ENCODE measurements around the gene CRIP1. TPM values are rescaled to one million over a fixed set of nuclear protein-coding genes. Genes with fewer than 3 reads are reported as not detected.

CRIP1 gene
- polyA plus RNA-seq, 1 donor (not counting 4 experiments of a cell fraction or from before 2014, with no cell fraction given), result 1.7 TPM

DNA sequence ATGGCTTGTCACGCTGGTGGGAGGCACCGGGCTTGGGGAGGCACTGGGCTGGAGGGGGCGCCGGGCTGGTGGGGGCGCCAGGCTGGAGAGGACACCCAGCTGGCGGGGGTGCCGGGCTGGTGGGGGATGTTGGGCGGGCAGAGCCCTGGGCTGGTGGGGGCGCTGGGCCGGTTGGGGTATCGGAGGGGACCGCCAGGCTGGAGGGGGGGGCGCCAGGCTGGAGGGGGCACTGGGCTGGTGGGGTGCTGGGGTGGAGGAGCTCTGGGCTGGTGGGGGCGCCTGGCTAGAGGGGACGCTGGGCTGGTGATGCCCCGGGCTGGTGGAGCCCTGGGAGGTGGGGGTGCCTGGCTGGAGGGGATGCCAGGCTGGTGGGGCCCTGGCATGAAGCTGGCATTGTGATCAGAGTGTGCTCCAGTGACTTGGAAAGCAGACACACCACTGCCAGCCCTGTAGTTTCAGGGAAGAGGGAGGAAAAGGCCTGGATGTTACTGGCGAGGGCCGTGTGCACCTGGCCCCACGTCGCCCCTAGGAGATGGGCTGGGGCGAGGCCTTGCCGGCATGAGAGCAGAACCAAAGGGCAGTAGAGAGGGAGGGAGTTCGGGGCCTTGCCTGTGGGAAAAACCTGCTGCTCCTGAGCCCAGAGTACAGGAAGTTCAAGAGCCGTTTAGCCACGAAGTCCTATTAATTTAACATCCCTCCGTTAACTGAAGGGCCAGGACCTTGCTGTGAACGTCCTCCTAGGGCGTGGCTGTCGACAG, 17.4 kb downstream of the CRIP1 start:
- Histone ChIP-seq H3K27me3 (ENCODE audit: control insufficient read depth, extremely low read depth, insufficient read depth, low read length) (no peaks in the 10 kb centered on the region), H3K36me3 (ENCODE audit: control insufficient read depth in 2 of 2, extremely low read depth in 1 of 2, insufficient read depth in 2 of 2, low read length in 2 of 2) (no peaks in the 10 kb centered on the region), H3K9me3 (ENCODE audit: control insufficient read depth, low read depth, low read length) (no peaks in the 10 kb centered on the region), H3K9me1 (ENCODE audit: control insufficient read depth, extremely low read depth, insufficient read depth, low read length) (no peaks in the 10 kb centered on the region), H3K79me2 (ENCODE audit: control insufficient read depth, insufficient read depth, low read length) (no peaks in the 10 kb centered on the region), H3K4me1 (ENCODE audit: control insufficient read depth, extremely low read depth, insufficient read depth, low read length) (peaks cover 4% of the 10 kb centered on the region), H3K4me3 (ENCODE audit: control insufficient read depth in 2 of 3, extremely low read depth in 1 of 3, insufficient read depth in 2 of 3, low read depth in 1 of 3, low read length in 3 of 3) (no peak overlapping the region), H2AFZ (ENCODE audit: control insufficient read depth, low read length) (no peak overlapping the region), H3K9ac (ENCODE audit: control insufficient read depth, extremely low read depth, insufficient read depth, low read length) (no peak overlapping the region), H3K27ac (ENCODE audit: control insufficient read depth, insufficient read depth, low read length) (no peak overlapping the region), H4K20me1 (ENCODE audit: control insufficient read depth, extremely low read depth, insufficient read depth, low read length) (no peaks in the 10 kb centered on the region), H3K4me2 (ENCODE audit: control insufficient read depth, extremely low read depth, insufficient read depth, low read depth, low read length) (no peak overlapping the region)
- DNase-seq (ENCODE audit: low read depth, low spot score) (no peak), FAIRE-seq (no peak)
- TF ChIP-seq, protein P1, sequence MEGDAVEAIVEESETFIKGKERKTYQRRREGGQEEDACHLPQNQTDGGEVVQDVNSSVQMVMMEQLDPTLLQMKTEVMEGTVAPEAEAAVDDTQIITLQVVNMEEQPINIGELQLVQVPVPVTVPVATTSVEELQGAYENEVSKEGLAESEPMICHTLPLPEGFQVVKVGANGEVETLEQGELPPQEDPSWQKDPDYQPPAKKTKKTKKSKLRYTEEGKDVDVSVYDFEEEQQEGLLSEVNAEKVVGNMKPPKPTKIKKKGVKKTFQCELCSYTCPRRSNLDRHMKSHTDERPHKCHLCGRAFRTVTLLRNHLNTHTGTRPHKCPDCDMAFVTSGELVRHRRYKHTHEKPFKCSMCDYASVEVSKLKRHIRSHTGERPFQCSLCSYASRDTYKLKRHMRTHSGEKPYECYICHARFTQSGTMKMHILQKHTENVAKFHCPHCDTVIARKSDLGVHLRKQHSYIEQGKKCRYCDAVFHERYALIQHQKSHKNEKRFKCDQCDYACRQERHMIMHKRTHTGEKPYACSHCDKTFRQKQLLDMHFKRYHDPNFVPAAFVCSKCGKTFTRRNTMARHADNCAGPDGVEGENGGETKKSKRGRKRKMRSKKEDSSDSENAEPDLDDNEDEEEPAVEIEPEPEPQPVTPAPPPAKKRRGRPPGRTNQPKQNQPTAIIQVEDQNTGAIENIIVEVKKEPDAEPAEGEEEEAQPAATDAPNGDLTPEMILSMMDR (optimal IDR thresholded peaks at IDR 0.05 in 1 of 3, IDR thresholded peaks at IDR 0.05 in 1 of 3, conservative IDR thresholded peaks at IDR 0.05 in 1 of 3; ENCODE audit: extremely low read depth in 1 of 3, insufficient read depth in 2 of 3, low read length in 3 of 3), result no peak
- TF ChIP-seq EZH2 (IDR thresholded peaks at IDR 0.05; ENCODE audit: low read length), result no peak
- dilution Hi-C loops (cut with MboI; ENCODE audit: extremely low pct_ligation_motif_present, low sequenced_read_pairs), result no loop called here

DNA sequence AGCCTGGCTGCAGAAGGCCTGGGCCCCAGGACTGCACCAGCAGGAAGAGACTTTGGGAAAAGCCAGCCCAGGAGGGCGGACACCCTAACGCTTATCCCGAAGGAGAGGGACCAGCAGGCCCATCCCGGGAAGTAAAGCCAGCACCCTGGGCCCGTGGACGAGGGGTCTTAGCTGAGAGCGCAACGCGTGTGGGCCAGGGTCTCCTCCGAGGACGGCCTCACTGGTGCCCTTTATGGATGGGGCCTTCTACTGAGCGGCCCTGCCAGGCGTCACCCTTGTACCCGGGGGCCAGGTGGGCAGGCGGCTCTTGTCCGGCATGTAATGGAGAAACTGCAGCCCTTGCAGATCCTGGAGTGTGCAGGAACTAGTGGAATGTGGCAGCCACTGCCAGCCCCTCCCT, 18.4 kb downstream of the CRIP1 start:
- no peak overlapping the region for H3K4me2 ChIP-seq (ENCODE audit: control insufficient read depth, extremely low read depth, insufficient read depth, low read depth, low read length)
- H3K9ac ChIP-seq (ENCODE audit: control insufficient read depth, extremely low read depth, insufficient read depth, low read length), result no peak overlapping the region
- H3K36me3 ChIP-seq (ENCODE audit: control insufficient read depth in 2 of 2, extremely low read depth in 1 of 2, insufficient read depth in 2 of 2, low read length in 2 of 2), result no peaks in the 10 kb centered on the region
- DNase-seq (ENCODE audit: low read depth, low spot score), result no peak
- no peaks in the 10 kb centered on the region for H3K9me1 ChIP-seq (ENCODE audit: control insufficient read depth, extremely low read depth, insufficient read depth, low read length)
- H3K4me1 ChIP-seq (ENCODE audit: control insufficient read depth, extremely low read depth, insufficient read depth, low read length), result no peaks in the 10 kb centered on the region
- TF ChIP-seq, protein P1 (optimal IDR thresholded peaks at IDR 0.05 in 1 of 3, IDR thresholded peaks at IDR 0.05 in 1 of 3, conservative IDR thresholded peaks at IDR 0.05 in 1 of 3; ENCODE audit: extremely low read depth in 1 of 3, insufficient read depth in 2 of 3, low read length in 3 of 3), result no peak
- TF ChIP-seq EZH2 (IDR thresholded peaks at IDR 0.05; ENCODE audit: low read length), result no peak
- H3K27ac ChIP-seq (ENCODE audit: control insufficient read depth, insufficient read depth, low read length), result no peak overlapping the region
- no peaks in the 10 kb centered on the region for H3K27me3 ChIP-seq (ENCODE audit: control insufficient read depth, extremely low read depth, insufficient read depth, low read length)
- FAIRE-seq, result no peak
- no peaks in the 10 kb centered on the region for H4K20me1 ChIP-seq (ENCODE audit: control insufficient read depth, extremely low read depth, insufficient read depth, low read length)
- H3K9me3 ChIP-seq (ENCODE audit: control insufficient read depth, low read depth, low read length), result no peaks in the 10 kb centered on the region
- H3K79me2 ChIP-seq (ENCODE audit: control insufficient read depth, insufficient read depth, low read length), result no peaks in the 10 kb centered on the region
- H2AFZ ChIP-seq (ENCODE audit: control insufficient read depth, low read length), result no peak overlapping the region
- dilution Hi-C loops (cut with MboI; ENCODE audit: extremely low pct_ligation_motif_present, low sequenced_read_pairs), result no loop called here
- no peak overlapping the region for H3K4me3 ChIP-seq (ENCODE audit: control insufficient read depth in 2 of 3, extremely low read depth in 1 of 3, insufficient read depth in 2 of 3, low read depth in 1 of 3, low read length in 3 of 3)

Measured in keratinocyte (primary cell).